ENCODE data around the gene MTG1.

The MTG1 gene, protein sequence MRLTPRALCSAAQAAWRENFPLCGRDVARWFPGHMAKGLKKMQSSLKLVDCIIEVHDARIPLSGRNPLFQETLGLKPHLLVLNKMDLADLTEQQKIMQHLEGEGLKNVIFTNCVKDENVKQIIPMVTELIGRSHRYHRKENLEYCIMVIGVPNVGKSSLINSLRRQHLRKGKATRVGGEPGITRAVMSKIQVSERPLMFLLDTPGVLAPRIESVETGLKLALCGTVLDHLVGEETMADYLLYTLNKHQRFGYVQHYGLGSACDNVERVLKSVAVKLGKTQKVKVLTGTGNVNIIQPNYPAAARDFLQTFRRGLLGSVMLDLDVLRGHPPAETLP

DNA sequence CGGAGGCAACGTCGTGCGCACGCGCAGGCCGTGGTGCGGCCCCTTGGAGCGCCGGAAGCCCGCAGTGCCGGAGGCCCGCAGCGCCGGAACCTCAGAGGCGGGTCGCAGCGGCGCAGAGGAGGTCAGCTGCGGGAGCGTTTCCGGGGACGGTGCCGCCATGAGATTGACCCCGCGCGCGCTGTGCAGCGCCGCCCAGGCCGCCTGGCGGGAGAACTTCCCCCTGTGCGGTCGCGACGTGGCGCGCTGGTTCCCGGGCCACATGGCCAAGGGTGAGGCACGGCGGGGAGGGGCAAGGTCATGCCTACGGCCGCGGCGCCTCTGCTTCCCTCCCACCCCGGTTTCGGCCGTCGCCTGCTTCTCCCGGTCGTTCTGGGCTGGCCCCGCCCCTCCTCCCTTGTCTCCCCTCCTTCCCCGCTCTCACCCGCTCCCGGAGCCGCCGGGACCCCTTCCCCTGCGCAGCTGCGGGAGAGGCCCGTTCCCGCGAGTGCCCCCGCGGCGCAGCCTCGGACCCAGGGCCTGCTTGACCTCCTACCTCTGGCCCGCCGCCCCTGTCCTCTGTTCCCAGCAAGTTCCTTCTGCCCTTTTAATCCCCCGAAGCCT lies at the start of gene MTG1:
TSS of gene MTG1 (plus strand) at position 94 of the 600 bp plus-strand sequence. CDS start at position 158, 64 bp downstream.
- peak within 1 kb of the TSS; percentile 82 for H3K4me3 ChIP-seq (ENCODE audit: low read length)
- peak; percentile 87 for DNase-seq (ENCODE audit: low read depth)
- TF ChIP-seq, protein P1, sequence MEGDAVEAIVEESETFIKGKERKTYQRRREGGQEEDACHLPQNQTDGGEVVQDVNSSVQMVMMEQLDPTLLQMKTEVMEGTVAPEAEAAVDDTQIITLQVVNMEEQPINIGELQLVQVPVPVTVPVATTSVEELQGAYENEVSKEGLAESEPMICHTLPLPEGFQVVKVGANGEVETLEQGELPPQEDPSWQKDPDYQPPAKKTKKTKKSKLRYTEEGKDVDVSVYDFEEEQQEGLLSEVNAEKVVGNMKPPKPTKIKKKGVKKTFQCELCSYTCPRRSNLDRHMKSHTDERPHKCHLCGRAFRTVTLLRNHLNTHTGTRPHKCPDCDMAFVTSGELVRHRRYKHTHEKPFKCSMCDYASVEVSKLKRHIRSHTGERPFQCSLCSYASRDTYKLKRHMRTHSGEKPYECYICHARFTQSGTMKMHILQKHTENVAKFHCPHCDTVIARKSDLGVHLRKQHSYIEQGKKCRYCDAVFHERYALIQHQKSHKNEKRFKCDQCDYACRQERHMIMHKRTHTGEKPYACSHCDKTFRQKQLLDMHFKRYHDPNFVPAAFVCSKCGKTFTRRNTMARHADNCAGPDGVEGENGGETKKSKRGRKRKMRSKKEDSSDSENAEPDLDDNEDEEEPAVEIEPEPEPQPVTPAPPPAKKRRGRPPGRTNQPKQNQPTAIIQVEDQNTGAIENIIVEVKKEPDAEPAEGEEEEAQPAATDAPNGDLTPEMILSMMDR (conservative IDR thresholded peaks at IDR 0.05; ENCODE audit: low read length): no peak

GRCh38 chr10:133344236-133344635 lies 49.7 kb upstream of the MTG1 start:
- TF ChIP-seq, protein P1 (conservative IDR thresholded peaks at IDR 0.05; ENCODE audit: low read length): no peak

DNA sequence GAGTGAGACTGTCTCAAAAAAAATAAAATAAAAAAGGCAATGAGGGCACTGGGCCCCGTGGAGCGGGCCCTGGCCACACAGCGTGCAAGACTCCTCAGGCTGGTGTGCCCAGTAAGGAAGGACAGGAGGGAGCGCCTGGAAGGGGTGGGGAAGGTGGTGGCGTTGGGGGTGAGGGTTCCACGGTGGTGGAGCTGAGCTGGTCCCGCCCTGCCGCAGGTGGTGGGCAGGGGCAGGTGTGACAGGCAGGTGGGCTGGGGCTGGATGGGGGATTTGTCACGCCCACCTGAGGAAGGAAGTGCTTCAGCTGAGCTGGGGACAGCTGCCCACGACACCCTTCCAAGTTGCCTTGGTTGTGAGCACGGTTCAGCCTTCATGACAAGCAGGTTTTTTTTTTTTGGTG lies 47.5 kb upstream of the MTG1 start:
- DNase-seq (ENCODE audit: low read depth): no peak
- TF ChIP-seq, protein P1 (conservative IDR thresholded peaks at IDR 0.05; ENCODE audit: low read length): no peak
- H3K4me3 ChIP-seq (ENCODE audit: low read length): no peak overlapping the region

More at GRCh38 chr10:133344236-133344635, 49.7 kb upstream of the MTG1 start:
- H3K4me3 ChIP-seq (ENCODE audit: low read length): no peak overlapping the region
- DNase-seq (ENCODE audit: low read depth): no peak

DNA sequence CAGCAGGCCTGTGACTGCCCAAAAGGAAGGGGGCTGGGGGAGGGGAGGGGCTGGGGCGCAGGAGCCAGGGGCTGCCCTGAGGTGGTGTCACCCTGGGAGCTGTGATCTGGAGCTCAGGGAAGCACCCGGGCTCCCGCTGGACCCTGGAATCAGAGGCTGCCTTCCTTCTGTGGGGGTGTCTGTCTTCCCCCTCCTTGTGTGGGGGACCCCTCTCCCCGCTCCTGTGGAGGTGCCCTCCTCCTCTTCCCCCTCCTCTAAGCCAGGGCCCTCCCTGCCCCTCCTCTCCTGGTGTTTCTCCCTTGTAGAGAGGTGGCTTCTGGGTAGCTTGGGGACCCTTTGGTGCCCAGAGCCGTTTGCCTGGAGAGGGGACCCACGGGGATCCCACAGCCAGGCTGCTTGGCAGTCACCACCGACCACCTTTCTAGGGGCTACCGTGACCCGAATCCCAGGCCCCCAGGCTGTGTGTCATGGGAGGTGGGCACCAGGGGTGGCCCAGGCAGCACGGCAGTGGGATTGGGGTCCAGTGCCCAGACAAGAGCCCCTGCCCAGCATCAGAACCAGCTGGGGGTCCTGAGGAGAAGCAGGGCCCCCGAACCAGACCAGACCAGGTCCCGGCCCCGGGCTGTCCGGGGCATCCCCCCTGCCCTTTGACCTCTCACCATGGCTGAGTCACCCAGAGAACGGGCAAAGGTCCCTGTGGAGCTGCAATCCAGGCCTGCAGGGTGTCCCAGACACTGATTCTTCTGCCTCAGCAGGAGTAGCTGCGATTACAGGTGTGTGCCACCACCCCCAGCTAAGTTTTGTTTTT lies 46.0 kb upstream of the MTG1 start:
- TF ChIP-seq, protein P1 (conservative IDR thresholded peaks at IDR 0.05; ENCODE audit: low read length): no peak
- no peak for DNase-seq (ENCODE audit: low read depth)
- H3K4me3 ChIP-seq (ENCODE audit: low read length): no peak overlapping the region

GRCh38 chr10:133349160-133349568 lies 44.8 kb upstream of the MTG1 start:
- H3K4me3 ChIP-seq (ENCODE audit: low read length): no peak overlapping the region
- TF ChIP-seq, protein P1 (conservative IDR thresholded peaks at IDR 0.05; ENCODE audit: low read length): no peak
- no peak for DNase-seq (ENCODE audit: low read depth)

DNA sequence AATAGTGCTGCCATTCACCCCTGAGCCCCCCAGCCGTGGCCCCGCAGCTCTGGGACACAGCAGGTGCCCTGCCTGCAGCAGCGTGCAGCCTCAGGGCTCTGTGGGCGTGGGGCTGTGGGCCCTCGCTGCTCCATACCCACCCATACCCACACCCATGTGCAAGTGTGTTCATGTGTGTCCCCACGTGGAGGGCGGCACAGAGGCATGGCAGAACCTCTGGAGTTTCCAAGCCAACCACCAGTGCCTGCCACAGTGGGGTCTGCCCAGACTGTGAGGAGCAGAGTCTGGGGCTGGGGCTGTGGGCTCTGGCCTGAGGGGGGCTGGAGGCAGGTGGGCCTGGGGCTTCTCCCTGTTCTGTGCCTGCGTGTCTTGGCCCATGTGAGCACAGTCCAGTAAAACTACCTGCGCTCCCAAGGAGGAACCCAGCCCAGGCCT lies 44.4 kb upstream of the MTG1 start:
- H3K4me3 ChIP-seq (ENCODE audit: low read length): no peak overlapping the region
- DNase-seq (ENCODE audit: low read depth): no peak
- TF ChIP-seq, protein P1 (conservative IDR thresholded peaks at IDR 0.05; ENCODE audit: low read length): no peak
